GM19240 (cell line): Measurements from ENCODE around the gene EYA4.

Source experiments
- DNase-seq: peaks from one replicate; pipeline ENCODE4 v3.0.0; 2011; ENCODE audit warnings: low spot score; ENCODE audit not compliant: insufficient read length

The EYA4 gene

GRCh38 chr6:133441491-133441890 is 200.3 kb downstream of the EYA4 start:
- DNase-seq = no peak

DNA sequence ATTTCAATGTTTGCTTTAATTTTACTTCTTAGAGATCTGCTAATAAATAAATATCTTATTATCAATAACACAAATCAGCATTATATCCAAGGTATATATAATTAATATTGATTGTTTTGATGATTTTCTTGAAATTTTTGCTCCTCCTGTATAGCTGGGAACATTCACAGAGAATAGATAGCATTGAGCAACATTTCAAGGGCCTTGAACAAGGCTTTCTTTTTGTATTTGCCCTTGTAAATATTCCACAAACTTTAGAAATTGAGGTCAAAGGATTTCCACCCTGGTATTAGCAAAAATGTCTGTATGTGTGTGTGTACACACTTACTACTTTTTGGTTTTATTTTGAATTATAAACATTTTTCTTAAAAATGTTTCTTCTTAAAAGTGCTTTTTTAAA is 205.6 kb downstream of the EYA4 start:
- DNase-seq = no peak

DNA sequence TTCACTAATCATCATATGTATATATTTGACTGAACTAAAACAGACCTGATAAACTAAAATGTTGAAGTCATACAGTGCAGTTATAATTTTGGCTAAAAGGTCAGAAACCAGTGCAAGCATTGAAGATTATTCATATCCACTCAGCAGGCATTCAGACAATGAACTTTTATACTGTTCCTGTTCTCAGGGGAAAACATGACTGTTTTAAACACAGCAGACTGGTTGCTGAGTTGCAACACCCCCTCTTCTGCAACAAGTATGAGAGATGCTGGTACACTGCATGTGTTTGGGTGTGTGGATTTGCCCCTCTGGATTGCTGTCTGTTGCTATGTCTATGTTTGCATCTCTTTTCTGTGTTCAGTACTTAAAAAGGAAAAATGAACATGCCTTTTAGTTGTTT is 206.8 kb downstream of the EYA4 start:
- DNase-seq = no peak

DNA sequence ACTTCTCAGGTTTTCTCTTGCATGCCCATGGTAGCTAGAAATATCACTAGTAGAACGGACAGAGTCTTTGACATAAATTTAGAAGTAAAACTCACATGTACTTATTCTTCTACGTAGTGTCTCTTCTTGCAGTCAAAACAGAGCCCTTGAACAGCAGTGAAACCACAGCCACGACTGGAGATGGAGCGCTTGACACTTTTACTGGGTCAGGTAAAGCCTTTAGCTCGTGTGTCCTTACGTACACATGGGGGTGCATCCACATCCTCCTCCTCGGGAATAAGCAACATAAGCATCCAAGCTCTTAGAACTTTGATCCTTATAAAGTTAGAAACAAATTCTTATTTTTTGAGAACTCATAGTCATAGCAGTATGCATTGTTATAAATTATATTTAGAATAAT is 215.3 kb downstream of the EYA4 start:
- DNase-seq = no peak

GRCh38 chr6:133456944-133457343 is 215.8 kb downstream of the EYA4 start:
- DNase-seq = no peak

DNA sequence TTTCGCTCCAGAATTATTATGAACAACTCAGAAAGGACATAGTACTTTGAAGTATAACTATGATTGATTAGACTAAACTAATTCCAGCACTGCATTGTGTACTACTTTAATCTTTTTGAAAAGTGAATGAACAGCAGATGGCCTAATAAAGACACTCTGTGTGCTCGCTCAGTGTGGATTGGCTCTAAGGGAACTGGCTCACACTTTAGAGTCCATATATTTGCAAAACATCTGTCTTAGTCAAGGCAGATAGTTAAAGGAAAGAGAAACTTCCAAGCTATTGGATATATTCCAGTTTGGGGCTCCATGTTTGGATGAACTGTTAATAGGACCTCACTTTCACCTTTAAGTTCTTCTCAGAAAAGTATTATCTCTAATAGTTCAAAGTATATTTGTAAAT is 218.9 kb downstream of the EYA4 start:
- DNase-seq = no peak

- no peak for DNase-seq
Measured at GRCh38 chr6:133463790-133464189, 222.6 kb downstream of the EYA4 start.

DNA sequence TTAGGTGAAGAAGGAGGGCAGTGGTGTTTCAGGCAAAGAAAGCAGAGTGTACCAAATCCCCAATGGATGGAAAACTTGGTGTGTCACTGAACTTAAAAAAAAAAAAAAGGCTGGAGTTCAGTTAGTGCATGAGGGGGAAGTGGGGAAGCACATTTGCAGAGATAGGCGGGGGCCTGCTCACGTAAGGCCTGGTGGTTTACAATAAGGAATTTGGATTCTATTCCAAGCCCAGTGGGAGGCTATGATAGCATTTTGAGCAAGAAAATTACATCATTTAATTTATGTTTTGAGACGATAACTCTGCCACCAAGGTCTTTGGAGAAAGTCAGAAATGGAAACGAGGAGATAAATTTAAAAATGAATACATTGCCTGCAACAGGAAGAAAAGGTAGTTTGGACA is 225.5 kb downstream of the EYA4 start:
- no peak for DNase-seq

GRCh38 chr6:133467231-133467981 is 226.2 kb downstream of the EYA4 start:
- no peak for DNase-seq

- DNase-seq = no peak
Measured at GRCh38 chr6:133467982-133468380, 226.8 kb downstream of the EYA4 start.

GRCh38 chr6:133468591-133468990 is 227.4 kb downstream of the EYA4 start:
- no peak for DNase-seq

DNA sequence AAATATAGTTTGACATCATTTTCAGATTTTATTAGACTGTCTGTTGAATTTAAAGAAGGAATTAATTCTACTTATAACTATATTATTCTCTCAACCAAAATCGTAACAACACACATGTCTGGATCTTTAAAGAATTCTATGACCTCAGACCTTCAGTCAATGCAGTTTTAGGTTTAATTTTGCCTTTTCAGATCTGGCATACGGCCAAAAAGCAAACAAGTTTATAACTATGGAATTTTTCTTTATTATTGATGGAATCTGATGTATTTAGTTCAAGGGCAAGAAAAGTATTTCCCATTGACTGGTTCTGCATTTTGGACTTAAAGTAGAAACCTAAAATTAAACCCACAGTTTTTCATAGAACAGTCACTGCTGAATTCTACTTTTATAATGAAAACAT is 233.4 kb downstream of the EYA4 start:
- no peak for DNase-seq

DNA sequence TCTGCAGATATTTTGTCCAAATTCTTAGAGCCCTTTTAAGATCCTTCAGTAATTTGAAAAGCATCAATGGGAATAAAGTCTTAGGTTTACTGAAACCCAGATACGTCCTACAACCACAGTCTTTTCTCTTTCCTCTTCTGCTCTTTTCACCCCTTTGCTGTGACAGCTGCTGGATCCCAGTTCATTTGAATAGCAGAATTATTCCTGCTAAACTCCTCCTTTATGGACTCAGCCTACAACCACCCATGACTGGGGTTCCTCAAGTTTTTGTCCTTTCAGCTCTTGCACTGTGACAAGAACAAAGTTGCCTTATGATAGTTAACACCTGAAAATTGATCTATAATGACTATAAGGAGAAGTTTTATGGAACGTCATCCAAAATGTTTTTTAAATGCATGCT is 237.5 kb downstream of the EYA4 start:
- DNase-seq = no peak

GRCh38 chr6:133487174-133487573 is 246.0 kb downstream of the EYA4 start:
- DNase-seq = no peak

GRCh38 chr6:133495205-133495903 is 254.2 kb downstream of the EYA4 start:
- DNase-seq = no peak

GRCh38 chr6:133499662-133500061 is 258.5 kb downstream of the EYA4 start:
- no peak for DNase-seq

- DNase-seq = no peak
Measured at GRCh38 chr6:133501675-133502270, 260.6 kb downstream of the EYA4 start.

DNA sequence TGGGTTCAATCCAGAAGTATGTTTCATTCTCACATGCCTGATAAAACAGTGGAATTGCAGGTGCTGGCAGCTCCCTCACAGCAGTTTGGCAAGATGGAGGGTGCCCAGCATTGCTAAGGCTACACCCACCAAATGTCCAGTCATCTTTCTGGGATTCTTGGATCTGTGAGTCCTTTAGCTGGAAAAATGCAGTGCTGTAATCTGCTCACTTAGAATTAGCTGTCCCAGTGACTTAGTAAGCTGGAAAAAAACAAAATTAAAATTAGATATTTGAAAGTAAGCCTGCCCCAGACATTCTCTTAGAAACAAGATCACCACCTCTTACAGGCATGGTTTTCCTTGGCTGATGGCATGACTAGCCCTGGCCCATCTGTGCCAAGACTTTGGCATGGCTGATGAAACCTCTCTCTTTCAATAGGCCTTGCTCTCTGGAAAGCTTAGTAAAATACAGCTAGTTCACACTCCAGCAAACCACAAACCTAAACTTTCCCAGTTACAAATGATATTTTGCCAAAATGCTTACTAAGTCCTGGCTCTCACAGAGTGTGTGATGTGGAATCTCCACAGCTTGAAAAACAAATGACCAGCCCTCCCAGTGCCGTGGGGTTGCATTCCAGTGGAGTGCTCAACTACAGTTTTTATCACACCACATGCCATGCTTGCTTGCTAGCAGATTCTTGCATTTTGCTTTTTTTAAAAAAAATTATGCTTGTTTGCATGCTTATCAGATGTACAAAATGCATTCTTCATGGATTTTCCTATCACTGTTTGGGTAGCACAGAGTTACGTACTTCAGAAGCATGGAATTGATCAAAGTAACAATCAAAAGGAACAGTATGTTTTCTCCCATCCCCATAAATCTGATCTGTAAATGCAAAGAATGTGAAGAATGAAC is 261.5 kb downstream of the EYA4 start:
- DNase-seq = no peak

GRCh38 chr6:133503336-133503729 is 262.2 kb downstream of the EYA4 start:
- DNase-seq = no peak

DNA sequence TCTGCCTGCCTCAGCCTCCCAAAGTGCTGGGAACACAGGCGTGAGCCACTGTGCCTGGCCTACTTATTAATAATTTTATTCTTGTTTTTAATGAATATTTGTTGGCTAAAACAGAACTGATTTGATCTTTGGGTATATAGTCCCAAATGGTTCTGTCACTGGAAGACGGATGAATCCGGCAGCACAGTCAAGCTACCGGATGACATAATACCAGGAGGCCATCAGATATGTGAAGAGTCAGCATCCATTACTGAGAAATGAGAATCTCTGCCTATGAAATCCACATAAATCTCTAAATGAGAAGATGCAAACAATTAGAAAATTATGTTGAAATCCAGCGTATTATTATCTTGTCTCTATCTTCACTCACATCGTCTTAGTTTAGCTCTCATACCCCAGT is 263.0 kb downstream of the EYA4 start:
- no peak for DNase-seq

- DNase-seq = no peak
Measured at GRCh38 chr6:133504761-133505160, 263.6 kb downstream of the EYA4 start.

DNA sequence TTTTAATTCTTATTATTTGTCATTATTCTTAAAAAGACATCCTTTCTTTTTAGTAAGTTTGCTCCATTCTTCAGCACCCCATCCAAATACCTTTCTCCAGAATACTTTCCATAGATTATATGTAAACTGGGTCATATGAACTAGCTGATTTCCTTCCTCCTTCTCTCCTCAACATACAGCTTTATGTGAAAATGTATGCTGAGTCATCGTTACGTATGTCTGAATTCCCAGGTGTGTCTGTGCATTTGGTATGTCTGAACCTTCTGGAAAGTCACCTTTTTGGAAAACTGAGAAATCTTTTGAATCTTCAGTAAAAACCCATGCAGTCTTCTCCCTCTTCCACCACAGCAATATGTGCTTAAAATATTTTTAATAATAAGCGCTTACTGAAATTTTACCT is 264.5 kb downstream of the EYA4 start:
- DNase-seq = no peak
